ENCODE data around the gene MSRB3. TPM values are rescaled to one million over a fixed set of nuclear protein-coding genes. Genes with fewer than 3 reads are reported as not detected.

MSRB3 gene
- total and polyA plus RNA-seq, 10 of the 15 experiments (the other 5 are each of a cell fraction or from before 2014, with no cell fraction given), result 0.07 to 2.7 (median 1.3) TPM

- ChIA-PET RAD21 (ENCODE audit: unreplicated experiment) (interaction anchor here (0.9 kb wide), 1 partner anchor 27 kb away, joined by 3 read pairs; no protein-coding TSS in a partner anchor), CTCF (interaction anchor here (1.3 kb wide), 1 partner anchor 112 kb away, joined by 3 read pairs; no protein-coding TSS in a partner anchor), SMC1A (ENCODE audit: uncharacterized antibody, unreplicated experiment) (interaction anchor here (1.4 kb wide), 1 partner anchor 114 kb away, joined by 6 read pairs; no protein-coding TSS in a partner anchor), POLR2A (no interaction called here)
- 94% methylated on average over 1 of the region's 1 CpG for WGBS (ENCODE audit: insufficient coverage, insufficient replicate concordance, low lambda C conversion rate, missing lambda C conversion rate)
- no peaks in the 10 kb centered on the region for H4K20me1 ChIP-seq (ENCODE audit: control insufficient read depth, insufficient read depth)
- DNase-seq (ENCODE audit: low read depth, low spot score) (no peak), ATAC-seq (no peak), FAIRE-seq (no peak)
- TF ChIP-seq HCFC1 (IDR thresholded peaks at IDR 0.05; ENCODE audit: low read length), result no peak
- no peak for TF ChIP-seq POU2F2 (IDR thresholded peaks at IDR 0.05; ENCODE audit: borderline replicate concordance, low read depth, low read length)
- TF ChIP-seq STAT1 (conservative IDR thresholded peaks at IDR 0.05), result no peak
- TF ChIP-seq BRCA1 (IDR thresholded peaks at IDR 0.05; ENCODE audit: low read depth, low read length), result no peak
- TF ChIP-seq, protein P1, sequence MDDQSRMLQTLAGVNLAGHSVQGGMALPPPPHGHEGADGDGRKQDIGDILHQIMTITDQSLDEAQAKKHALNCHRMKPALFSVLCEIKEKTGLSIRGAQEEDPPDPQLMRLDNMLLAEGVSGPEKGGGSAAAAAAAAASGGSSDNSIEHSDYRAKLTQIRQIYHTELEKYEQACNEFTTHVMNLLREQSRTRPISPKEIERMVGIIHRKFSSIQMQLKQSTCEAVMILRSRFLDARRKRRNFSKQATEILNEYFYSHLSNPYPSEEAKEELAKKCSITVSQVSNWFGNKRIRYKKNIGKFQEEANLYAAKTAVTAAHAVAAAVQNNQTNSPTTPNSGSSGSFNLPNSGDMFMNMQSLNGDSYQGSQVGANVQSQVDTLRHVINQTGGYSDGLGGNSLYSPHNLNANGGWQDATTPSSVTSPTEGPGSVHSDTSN (IDR thresholded peaks at IDR 0.05; ENCODE audit: insufficient replicate concordance, low read depth, low read length), result no peak
- no peak for TF ChIP-seq PML (IDR thresholded peaks at IDR 0.05; ENCODE audit: low read length)
- TF ChIP-seq, protein P2, sequence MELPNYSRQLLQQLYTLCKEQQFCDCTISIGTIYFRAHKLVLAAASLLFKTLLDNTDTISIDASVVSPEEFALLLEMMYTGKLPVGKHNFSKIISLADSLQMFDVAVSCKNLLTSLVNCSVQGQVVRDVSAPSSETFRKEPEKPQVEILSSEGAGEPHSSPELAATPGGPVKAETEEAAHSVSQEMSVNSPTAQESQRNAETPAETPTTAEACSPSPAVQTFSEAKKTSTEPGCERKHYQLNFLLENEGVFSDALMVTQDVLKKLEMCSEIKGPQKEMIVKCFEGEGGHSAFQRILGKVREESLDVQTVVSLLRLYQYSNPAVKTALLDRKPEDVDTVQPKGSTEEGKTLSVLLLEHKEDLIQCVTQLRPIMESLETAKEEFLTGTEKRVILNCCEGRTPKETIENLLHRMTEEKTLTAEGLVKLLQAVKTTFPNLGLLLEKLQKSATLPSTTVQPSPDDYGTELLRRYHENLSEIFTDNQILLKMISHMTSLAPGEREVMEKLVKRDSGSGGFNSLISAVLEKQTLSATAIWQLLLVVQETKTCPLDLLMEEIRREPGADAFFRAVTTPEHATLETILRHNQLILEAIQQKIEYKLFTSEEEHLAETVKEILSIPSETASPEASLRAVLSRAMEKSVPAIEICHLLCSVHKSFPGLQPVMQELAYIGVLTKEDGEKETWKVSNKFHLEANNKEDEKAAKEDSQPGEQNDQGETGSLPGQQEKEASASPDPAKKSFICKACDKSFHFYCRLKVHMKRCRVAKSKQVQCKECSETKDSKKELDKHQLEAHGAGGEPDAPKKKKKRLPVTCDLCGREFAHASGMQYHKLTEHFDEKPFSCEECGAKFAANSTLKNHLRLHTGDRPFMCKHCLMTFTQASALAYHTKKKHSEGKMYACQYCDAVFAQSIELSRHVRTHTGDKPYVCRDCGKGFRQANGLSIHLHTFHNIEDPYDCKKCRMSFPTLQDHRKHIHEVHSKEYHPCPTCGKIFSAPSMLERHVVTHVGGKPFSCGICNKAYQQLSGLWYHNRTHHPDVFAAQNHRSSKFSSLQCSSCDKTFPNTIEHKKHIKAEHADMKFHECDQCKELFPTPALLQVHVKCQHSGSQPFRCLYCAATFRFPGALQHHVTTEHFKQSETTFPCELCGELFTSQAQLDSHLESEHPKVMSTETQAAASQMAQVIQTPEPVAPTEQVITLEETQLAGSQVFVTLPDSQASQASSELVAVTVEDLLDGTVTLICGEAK (IDR thresholded peaks at IDR 0.05; ENCODE audit: borderline replicate concordance), result no peak
- no peak for TF ChIP-seq CHD2 (IDR thresholded peaks at IDR 0.05; ENCODE audit: borderline replicate concordance, low read depth, low read length)
- TF ChIP-seq MYB (IDR thresholded peaks at IDR 0.05; ENCODE audit: borderline replicate concordance, low read depth, low read length), result no peak
- no peak for TF ChIP-seq CBX5 (IDR thresholded peaks at IDR 0.05; ENCODE audit: low read depth)
- no peak for TF ChIP-seq TARDBP (IDR thresholded peaks at IDR 0.05; ENCODE audit: borderline replicate concordance)
- no peak for TF ChIP-seq BACH1 (IDR thresholded peaks at IDR 0.05; ENCODE audit: borderline replicate concordance)
- no peak for TF ChIP-seq CREM (IDR thresholded peaks at IDR 0.05; ENCODE audit: low read depth)
- H3K27ac ChIP-seq (ENCODE audit: control insufficient read depth, insufficient read depth), result no peak overlapping the region
- no TSS peak for BruUV-seq (replicated peaks)
- no peak overlapping the region for H2AFZ ChIP-seq (ENCODE audit: control insufficient read depth, low read depth, low read length)
- H3K79me2 ChIP-seq (ENCODE audit: control insufficient read depth, insufficient read depth, low read length), result no peaks in the 10 kb centered on the region; the same call in 1 of the 2 replicates
- H3K9ac ChIP-seq (ENCODE audit: control insufficient read depth, insufficient read depth, low read length), result no peak overlapping the region
- no peaks in the 10 kb centered on the region for H3K9me3 ChIP-seq (replicated peaks; ENCODE audit: control insufficient read depth, insufficient read depth, low read length)
- in situ Hi-C loops (cut with MboI) (loop anchor here (10.0 kb wide), 1 partner anchor 442 kb away; no protein-coding TSS in a partner anchor), intact Hi-C loops (cut with micrococcal nuclease; ENCODE audit: unreplicated experiment) (no loop called here)
- no peaks in the 10 kb centered on the region for H3K4me1 ChIP-seq (ENCODE audit: control insufficient read depth, insufficient read depth, low read length)
- H3K4me3 ChIP-seq, result no peak overlapping the region
- H3K36me3 ChIP-seq (ENCODE audit: control insufficient read depth in 2 of 2, insufficient read depth in 2 of 2, low read length in 1 of 2), result peaks cover 0 to 5% of the 10 kb centered on the region in 2 experiments; a peak in 2 of 4 replicates
- H3K27me3 ChIP-seq (replicated peaks in 1 of 2; ENCODE audit: control insufficient read depth in 2 of 2, insufficient read depth in 2 of 2, low read length in 1 of 2), result no peaks in the 10 kb centered on the region
- no peak overlapping the region for H3K4me2 ChIP-seq (ENCODE audit: control insufficient read depth, insufficient read depth)
Observed at GRCh38 chr12:65237153-65237552, 41.3 kb upstream of the MSRB3 start.

All from GM12878 (cell line).